Measurements from ENCODE around the gene RGS9. TPM values are rescaled to one million over a fixed set of nuclear protein-coding genes. Genes with fewer than 3 reads are reported as not detected.

RGS9 gene
- total RNA-seq, 2 donors from 2014 or later = 7.4 to 9.9 TPM

DNA sequence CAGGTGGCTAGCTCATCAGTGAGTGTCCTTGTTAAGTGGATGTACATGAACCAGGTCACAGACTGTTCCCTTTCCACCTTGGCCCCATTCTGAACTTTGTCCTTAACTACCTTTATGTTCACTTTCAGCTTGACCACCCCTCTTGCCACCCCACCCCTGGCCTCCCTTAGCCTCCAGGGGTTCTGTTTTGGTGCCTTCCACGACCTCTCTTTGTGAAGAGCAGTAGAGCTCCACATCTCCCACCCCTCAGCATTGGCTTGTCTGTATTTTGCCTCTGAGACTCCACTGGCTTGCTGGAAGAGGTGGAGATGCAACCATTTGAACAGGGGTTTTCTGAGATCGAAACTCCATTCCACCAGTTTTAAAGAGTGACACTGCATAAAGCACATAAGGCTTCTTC is 123.5 kb downstream of the RGS9 start:
- no peaks in the 10 kb centered on the region for H3K9me3 ChIP-seq
- no peak overlapping the region for H3K9ac ChIP-seq (ENCODE audit: low read depth in 2 of 2, low read length in 2 of 2)
- H3K4me1 ChIP-seq = no peaks in the 10 kb centered on the region
- intact Hi-C loops (cut with DNase I) = no loop called here
- H3K27ac ChIP-seq = no peak overlapping the region
- DNase-seq = no peak
- H3K27me3 ChIP-seq = no peaks in the 10 kb centered on the region
- TF ChIP-seq, protein P1, sequence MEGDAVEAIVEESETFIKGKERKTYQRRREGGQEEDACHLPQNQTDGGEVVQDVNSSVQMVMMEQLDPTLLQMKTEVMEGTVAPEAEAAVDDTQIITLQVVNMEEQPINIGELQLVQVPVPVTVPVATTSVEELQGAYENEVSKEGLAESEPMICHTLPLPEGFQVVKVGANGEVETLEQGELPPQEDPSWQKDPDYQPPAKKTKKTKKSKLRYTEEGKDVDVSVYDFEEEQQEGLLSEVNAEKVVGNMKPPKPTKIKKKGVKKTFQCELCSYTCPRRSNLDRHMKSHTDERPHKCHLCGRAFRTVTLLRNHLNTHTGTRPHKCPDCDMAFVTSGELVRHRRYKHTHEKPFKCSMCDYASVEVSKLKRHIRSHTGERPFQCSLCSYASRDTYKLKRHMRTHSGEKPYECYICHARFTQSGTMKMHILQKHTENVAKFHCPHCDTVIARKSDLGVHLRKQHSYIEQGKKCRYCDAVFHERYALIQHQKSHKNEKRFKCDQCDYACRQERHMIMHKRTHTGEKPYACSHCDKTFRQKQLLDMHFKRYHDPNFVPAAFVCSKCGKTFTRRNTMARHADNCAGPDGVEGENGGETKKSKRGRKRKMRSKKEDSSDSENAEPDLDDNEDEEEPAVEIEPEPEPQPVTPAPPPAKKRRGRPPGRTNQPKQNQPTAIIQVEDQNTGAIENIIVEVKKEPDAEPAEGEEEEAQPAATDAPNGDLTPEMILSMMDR (IDR thresholded peaks at IDR 0.05) = no peak
- no peak overlapping the region for H3K4me3 ChIP-seq
- no peaks in the 10 kb centered on the region for H3K36me3 ChIP-seq

DNA sequence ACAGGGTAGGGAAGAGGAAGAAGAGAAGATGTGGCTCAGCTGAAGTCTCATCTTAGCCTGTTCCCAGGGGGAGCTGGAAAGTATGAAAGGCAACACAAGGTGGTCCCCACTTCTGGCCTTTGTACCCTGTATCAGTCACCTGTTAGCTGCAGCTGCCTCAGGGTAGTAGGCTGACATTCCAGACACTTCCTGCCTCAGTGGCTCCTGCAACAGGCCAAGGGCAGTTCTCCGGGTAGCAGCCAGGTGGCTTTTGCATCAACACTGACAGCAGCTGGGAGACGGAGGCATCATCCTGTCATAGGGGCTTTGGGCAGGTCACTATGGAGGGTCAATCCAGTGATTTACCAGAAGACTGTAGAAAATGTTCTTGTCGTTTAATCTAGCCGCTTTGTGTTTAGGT is 124.0 kb downstream of the RGS9 start:
- H3K4me3 ChIP-seq = no peak overlapping the region
- intact Hi-C loops (cut with DNase I) = no loop called here
- TF ChIP-seq, protein P1 (IDR thresholded peaks at IDR 0.05) = no peak
- DNase-seq = no peak
- H3K27ac ChIP-seq = no peak overlapping the region
- H3K36me3 ChIP-seq = no peaks in the 10 kb centered on the region
- H3K9ac ChIP-seq (ENCODE audit: low read depth in 2 of 2, low read length in 2 of 2) = no peak overlapping the region
- H3K27me3 ChIP-seq = no peaks in the 10 kb centered on the region
- H3K4me1 ChIP-seq = no peaks in the 10 kb centered on the region
- no peaks in the 10 kb centered on the region for H3K9me3 ChIP-seq

DNA sequence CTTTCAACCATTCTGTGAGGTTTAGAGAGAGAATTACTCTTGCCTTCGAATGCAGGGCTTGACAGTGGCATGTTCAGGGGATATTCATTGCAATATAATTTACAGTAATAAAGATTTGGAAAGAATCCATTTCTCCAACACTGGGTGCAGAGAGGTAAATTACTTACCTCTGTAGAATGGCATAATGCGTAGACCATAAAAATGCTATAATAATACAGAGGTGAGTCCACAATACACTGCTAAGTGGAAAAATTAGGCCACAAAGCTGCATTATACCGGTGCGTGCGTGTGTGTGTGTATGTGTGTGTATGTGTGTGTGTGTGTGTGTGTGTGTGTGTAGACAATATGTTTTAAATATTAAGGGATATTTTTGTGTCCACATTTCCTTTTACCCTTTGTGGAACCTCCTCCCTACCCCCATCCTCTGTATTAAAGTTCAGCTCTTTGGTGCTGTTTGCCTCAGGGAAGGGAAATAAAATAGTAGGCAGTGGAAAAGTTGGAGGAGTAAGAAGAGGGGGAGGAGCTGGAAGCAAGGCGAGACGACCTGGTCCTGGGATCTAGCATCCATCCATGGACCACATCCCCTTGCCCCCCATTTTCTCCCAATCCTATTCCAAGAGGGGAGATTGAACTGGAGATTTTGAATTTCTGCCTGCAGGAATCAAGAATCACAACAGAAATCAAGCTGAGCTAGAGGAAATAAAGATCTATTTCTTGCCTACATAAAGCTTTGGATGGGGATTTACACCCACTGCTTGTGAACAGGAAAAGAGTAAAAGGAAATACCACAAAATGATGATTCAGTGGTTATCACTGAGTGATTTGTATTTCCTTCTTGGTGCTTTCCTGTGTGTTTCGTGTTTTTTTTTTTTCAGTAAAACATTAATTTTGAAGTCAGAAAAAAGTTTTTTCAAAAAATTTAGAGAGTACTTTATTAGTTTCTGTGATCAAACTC is 124.8 kb downstream of the RGS9 start:
- TF ChIP-seq, protein P1 (IDR thresholded peaks at IDR 0.05) = no peak
- Histone ChIP-seq H3K9ac (ENCODE audit: low read depth in 2 of 2, low read length in 2 of 2) (no peak overlapping the region), H3K36me3 (no peaks in the 10 kb centered on the region), H3K27ac (no peak overlapping the region), H3K27me3 (no peaks in the 10 kb centered on the region), H3K9me3 (no peaks in the 10 kb centered on the region), H3K4me3 (no peak overlapping the region), H3K4me1 (no peaks in the 10 kb centered on the region)
- intact Hi-C loops (cut with DNase I) = no loop called here
- DNase-seq = no peak

DNA sequence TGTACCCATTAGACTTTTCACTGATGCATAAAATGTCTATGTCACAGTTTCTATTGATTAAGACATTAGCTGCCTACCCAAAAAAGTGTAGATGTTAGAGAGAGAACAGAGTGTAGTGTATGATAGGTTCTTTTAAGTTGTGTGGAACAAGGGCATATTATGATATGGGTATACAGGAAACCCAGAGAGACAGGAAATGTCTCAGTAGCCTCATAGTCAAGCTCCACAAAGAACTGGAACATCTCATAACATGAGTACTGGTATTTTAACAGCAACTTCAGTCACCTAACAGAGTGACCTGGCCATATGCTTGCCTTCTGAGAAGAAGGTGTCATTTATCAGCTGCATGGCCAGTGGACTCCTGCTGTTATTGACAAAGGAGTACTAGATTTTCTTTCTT is 128.1 kb downstream of the RGS9 start:
- Histone ChIP-seq H3K9ac (ENCODE audit: low read depth in 2 of 2, low read length in 2 of 2) (no peak overlapping the region), H3K27me3 (no peaks in the 10 kb centered on the region), H3K4me3 (no peak overlapping the region), H3K9me3 (no peaks in the 10 kb centered on the region), H3K4me1 (no peaks in the 10 kb centered on the region), H3K36me3 (no peaks in the 10 kb centered on the region), H3K27ac (no peak overlapping the region)
- intact Hi-C loops (cut with DNase I) = no loop called here
- DNase-seq = no peak
- TF ChIP-seq, protein P1 (IDR thresholded peaks at IDR 0.05) = no peak

DNA sequence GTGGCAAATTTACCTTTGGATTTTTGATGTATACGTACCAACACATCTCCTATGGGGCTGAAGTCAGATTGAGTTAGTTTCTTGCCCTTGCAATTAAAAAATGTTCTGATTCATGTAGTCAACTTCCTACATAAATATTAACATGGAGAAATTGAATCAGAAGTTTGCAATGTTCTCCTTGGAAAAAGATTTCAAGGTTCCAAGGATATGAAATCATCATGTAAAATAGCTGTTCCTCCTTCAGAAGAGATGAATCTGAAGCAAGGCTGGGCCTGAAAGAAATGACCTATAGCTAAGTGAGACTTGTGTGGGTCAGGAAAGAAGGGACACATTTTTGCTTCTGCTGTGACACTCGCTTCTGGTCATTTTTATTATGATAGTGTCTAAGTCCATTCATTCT is 131.7 kb downstream of the RGS9 start:
- no peaks in the 10 kb centered on the region for H3K27me3 ChIP-seq
- H3K9ac ChIP-seq (ENCODE audit: low read depth in 2 of 2, low read length in 2 of 2) = no peak overlapping the region
- no peaks in the 10 kb centered on the region for H3K4me1 ChIP-seq
- no peaks in the 10 kb centered on the region for H3K9me3 ChIP-seq
- H3K4me3 ChIP-seq = no peak overlapping the region
- TF ChIP-seq, protein P1 (IDR thresholded peaks at IDR 0.05) = no peak
- no peak overlapping the region for H3K27ac ChIP-seq
- intact Hi-C loops (cut with DNase I) = no loop called here
- no peaks in the 10 kb centered on the region for H3K36me3 ChIP-seq
- no peak for DNase-seq
